NCI-H146 (cell line): ENCODE data around the gene GAGE12H.
"Not testable (repeated sequence)": the region's sequence is repeated elsewhere in the genome, so short reads cannot be mapped to it uniquely, and the experiment has no call there.

Experiments used
- DNase-seq: peaks from one replicate; lab custom pipeline; 2025; lab: John Stamatoyannopoulos, UW

The GAGE12H gene

GRCh38 chrX:49579649-49580048 lies at the start of gene GAGE12H:
Gene GAGE12H (plus strand): TSS chrX:49579949. CDS start chrX:49581104, 1,155 bp downstream.
- DNase-seq, result not testable (repeated sequence)

DNA sequence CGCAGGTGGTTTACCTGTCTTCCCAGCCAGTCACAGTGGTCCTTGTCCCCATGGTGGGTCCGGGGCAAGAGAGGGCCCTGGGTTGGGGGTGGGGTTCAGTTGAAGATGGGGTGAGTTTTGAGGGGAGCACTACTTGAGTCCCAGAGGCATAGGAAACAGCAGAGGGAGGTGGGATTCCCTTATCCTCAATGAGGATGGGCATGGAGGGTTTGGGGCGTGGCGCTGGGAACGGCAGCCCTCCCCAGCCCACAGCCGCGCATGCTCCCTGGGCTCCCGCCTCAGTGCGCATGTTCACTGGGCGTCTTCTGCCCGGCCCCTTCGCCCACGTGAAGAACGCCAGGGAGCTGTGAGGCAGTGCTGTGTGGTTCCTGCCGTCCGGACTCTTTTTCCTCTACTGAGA lies 47.9 kb upstream of the GAGE12H start, which contains the start of gene GAGE12C:
GAGE12C (plus strand) TSS at position 301 of the 400 bp plus-strand sequence. CDS start 1,155 bp downstream, outside the sequence.
- DNase-seq, result not testable (repeated sequence)

GRCh38 chrX:49541433-49541832 lies 38.3 kb upstream of the GAGE12H start, which contains the start of gene GAGE12D:
Gene GAGE12D (plus strand): TSS chrX:49541733. CDS start chrX:49542888, 1,155 bp downstream.
- DNase-seq, result not testable (repeated sequence)

DNA sequence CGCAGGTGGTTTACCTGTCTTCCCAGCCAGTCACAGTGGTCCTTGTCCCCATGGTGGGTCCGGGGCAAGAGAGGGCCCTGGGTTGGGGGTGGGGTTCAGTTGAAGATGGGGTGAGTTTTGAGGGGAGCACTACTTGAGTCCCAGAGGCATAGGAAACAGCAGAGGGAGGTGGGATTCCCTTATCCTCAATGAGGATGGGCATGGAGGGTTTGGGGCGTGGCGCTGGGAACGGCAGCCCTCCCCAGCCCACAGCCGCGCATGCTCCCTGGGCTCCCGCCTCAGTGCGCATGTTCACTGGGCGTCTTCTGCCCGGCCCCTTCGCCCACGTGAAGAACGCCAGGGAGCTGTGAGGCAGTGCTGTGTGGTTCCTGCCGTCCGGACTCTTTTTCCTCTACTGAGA lies 28.8 kb upstream of the GAGE12H start, which contains the start of gene GAGE12E:
GAGE12E (plus strand) TSS at position 301 of the 400 bp plus-strand sequence. CDS start 1,155 bp downstream, outside the sequence.
- not testable (repeated sequence) for DNase-seq

DNA sequence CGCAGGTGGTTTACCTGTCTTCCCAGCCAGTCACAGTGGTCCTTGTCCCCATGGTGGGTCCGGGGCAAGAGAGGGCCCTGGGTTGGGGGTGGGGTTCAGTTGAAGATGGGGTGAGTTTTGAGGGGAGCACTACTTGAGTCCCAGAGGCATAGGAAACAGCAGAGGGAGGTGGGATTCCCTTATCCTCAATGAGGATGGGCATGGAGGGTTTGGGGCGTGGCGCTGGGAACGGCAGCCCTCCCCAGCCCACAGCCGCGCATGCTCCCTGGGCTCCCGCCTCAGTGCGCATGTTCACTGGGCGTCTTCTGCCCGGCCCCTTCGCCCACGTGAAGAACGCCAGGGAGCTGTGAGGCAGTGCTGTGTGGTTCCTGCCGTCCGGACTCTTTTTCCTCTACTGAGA lies 19.2 kb upstream of the GAGE12H start, which contains the start of gene GAGE12F:
GAGE12F (plus strand) TSS at position 301 of the 400 bp plus-strand sequence. CDS start 1,155 bp downstream, outside the sequence.
- DNase-seq, result not testable (repeated sequence)

- not testable (repeated sequence) for DNase-seq
Observed at GRCh38 chrX:49568728-49569127, 11.0 kb upstream of the GAGE12H start.

- not testable (repeated sequence) for DNase-seq
Observed at GRCh38 chrX:49569152-49569551, 10.6 kb upstream of the GAGE12H start.

DNA sequence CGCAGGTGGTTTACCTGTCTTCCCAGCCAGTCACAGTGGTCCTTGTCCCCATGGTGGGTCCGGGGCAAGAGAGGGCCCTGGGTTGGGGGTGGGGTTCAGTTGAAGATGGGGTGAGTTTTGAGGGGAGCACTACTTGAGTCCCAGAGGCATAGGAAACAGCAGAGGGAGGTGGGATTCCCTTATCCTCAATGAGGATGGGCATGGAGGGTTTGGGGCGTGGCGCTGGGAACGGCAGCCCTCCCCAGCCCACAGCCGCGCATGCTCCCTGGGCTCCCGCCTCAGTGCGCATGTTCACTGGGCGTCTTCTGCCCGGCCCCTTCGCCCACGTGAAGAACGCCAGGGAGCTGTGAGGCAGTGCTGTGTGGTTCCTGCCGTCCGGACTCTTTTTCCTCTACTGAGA lies 9.6 kb upstream of the GAGE12H start, which contains the start of gene GAGE12G:
GAGE12G (plus strand) TSS at position 301 of the 400 bp plus-strand sequence. CDS start 1,155 bp downstream, outside the sequence.
- not testable (repeated sequence) for DNase-seq

DNA sequence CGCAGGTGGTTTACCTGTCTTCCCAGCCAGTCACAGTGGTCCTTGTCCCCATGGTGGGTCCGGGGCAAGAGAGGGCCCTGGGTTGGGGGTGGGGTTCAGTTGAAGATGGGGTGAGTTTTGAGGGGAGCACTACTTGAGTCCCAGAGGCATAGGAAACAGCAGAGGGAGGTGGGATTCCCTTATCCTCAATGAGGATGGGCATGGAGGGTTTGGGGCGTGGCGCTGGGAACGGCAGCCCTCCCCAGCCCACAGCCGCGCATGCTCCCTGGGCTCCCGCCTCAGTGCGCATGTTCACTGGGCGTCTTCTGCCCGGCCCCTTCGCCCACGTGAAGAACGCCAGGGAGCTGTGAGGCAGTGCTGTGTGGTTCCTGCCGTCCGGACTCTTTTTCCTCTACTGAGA lies 9.4 kb downstream of the GAGE12H start, which contains the start of gene GAGE2A:
GAGE2A (plus strand) TSS at position 301 of the 400 bp plus-strand sequence. CDS start 1,155 bp downstream, outside the sequence.
- not testable (repeated sequence) for DNase-seq

DNA sequence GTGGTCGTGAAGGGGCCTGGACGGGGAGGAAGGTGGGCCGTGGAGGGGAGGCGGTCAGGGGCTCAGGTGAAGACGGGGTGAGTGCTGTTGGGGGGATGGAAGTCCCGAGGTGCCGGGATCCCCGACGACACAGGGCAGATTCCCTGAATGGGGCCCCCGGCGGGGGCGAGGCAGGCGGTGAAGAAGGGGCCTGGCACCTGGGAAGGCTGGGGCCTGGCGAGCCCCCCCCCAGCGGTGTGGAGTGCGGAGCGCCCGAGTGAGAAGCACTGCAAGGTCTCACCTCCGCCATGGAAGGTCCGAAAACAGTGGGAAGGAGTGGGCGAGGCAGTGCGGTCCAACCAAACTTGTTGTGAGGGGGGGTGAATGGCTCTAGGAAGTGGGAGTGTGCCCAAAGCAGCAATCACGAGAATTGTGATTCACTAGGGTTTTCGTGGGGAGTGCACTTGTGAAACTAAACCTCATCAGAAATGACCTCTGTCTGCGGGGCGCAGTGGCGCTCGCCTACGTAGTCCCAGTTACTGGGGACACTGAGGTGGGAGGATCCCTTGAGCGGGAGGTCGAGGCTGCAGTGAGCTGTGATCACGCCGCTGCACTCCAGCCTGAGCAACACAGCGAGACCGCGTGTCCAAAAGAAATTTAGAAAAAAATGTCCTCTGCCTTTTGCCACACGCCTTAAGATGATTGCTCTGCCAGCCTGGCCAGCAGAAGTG lies 10.2 kb downstream of the GAGE12H start:
- not testable (repeated sequence) for DNase-seq

- not testable (repeated sequence) for DNase-seq
Observed at GRCh38 chrX:49590488-49590887, 10.7 kb downstream of the GAGE12H start.

GRCh38 chrX:49598720-49599119 lies 19.0 kb downstream of the GAGE12H start, which contains the start of gene GAGE1:
Gene GAGE1 (plus strand): TSS chrX:49599020. CDS start chrX:49600175, 1,155 bp downstream.
- not testable (repeated sequence) for DNase-seq

GRCh38 chrX:49610718-49611310 lies 31.1 kb downstream of the GAGE12H start:
- no peak for DNase-seq

DNA sequence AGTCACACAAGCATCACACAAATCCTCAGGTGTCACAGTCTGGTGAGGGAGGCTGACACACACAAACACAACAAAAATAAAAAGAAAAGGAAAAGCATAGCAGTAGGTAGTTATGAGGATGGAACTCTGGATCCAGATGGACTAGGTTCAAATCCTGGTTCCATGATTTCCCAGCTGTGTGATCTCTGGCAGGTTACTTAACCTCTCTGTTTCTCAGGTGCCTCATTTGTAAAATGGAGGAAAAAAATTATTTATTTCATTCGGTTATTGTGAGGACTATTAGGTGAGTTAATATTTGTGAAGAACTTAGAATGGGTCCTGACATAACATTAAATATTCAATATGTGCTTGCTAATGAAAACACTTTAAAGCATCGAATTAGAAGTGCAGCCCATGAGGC lies 38.8 kb downstream of the GAGE12H start:
- no peak for DNase-seq

DNA sequence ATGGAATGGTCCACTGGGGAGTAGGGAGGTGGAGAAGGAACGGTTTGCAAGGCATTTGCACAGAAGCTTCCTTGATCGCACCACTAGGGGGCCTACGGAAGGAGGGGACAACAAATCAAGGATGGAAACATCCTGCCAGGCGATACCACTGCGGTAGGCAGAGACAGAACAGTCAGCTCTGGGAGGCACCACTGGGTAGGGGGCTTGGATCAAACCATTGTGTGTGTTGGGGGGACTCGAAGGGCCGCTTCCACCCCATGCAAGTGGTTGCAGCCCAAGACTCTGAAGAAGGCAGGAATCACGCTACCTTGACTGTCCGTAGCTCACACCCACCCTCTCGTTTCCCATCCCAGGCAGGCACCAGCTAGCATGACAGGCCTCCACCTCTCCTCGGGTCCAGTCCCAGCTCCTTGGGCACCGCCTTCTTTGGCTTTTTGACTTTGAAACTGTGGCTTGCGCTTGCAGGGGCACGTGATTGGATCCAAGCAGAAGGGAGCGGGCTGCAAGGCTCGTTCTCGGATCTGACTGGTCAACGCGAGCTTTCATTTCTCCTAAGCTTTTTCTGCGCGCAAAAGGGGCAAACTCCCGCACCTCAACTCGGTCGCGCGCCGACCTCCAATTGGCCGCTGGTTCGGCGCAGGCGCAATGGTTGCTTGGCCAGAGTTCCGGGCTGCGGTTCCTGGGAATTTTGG lies 47.5 kb downstream of the GAGE12H start:
- DNase-seq, result no peak
